Ovary (tissue), 9 donors: ENCODE measurements around the gene PLAGL2. TPM values are rescaled to one million over a fixed set of nuclear protein-coding genes. Genes with fewer than 3 reads are reported as not detected.

Source experiments
- DNase-seq, 5 donors: peaks; one replicate each; pipeline ENCODE4 v3.0.0-alpha.2; 2019 to 2020
- H3K27ac ChIP-seq, 2 donors: fragments of 200-600 bp; one replicate each; pipeline versions ENCODE4 v1.5.1 to v1.8.0; 2019 to 2022
- H3K27me3 ChIP-seq: fragments of 200-600 bp; one replicate; pipeline ENCODE4 v1.8.0; 2022
- H3K36me3 ChIP-seq: fragments of 200-600 bp; sonication (generic); one replicate; pipeline ENCODE4 v1.5.1; 2019
- H3K4me1 ChIP-seq: one replicate; pipeline ENCODE4 v1.8.1; 2013; ENCODE audit warnings: mild to moderate bottlenecking, moderate library complexity; ENCODE audit not compliant: insufficient read depth
- H3K4me3 ChIP-seq: fragments of 200-600 bp; sonication (generic); one replicate; pipeline ENCODE4 v1.5.1; 2017
- H3K9me3 ChIP-seq, 2 donors: fragments of 200-600 bp in 1 of 2; sonication (generic) in 1 of 2; one replicate each; pipeline versions ENCODE4 v1.5.1 to v1.8.1; 2013 to 2019; ENCODE audit warnings: mild to moderate bottlenecking in 1 of 2, moderate library complexity in 1 of 2
- EP300 ChIP-seq: sonication (generic); formaldehyde crosslinking; IDR thresholded peaks from one replicate; pipeline ENCODE4 v1.6.1; 2017; ENCODE audit warnings: antibody characterized with exemption
- POLR2A ChIP-seq: fragments of 450-650 bp; IDR thresholded peaks from one replicate; pipeline ENCODE4 v1.6.1; 2017; ENCODE audit warnings: antibody characterized with exemption, mild to moderate bottlenecking, moderate library complexity
- WGBS, 3 donors: extraction: QIAGEN DNeasy Blood & Tissue Kit in 1 of 3; methylation state at CpG; one replicate each; pipeline versions ENCODE4 v1.1.5 to v1.1.7; 2013 to 2017; 5-methylcytosine and 5-hydroxymethylcytosine counted together
- intact Hi-C, 4 donors: fragments of 100-400 bp; cut with DNase I; formaldehyde crosslinking; loops; one replicate each; pipeline versions ENCODE4 v1.11.0 to v1.15.1; 2022 to 2023
- polyA plus RNA-seq, 2 donors: library from polyadenylated mRNA; stranded (reverse); fragments of 200-250 nt in 1 of 2; fragments of 350-450 nt in 1 of 2; fragmentation: Illumina TruSeq in 1 of 2; extraction: RNeasy Lipid Tissue Mini Kit (QIAGEN cat#74804) in 1 of 2; gene quantifications; one replicate each; pipeline ENCODE4 v1.2.3, GENCODE V29; 2013 to 2014
- total RNA-seq, 7 donors: library from RNA; depleted of rRNA in 2 of 7; stranded (reverse); fragments of >200 nt in 2 of 7; fragmentation: NEBNext Ultra II Directional in 3 of 7; extraction: Animal tissue kit (Norgen Biotek cat#: 25700) in 3 of 7; gene quantifications; one replicate each; pipeline versions ENCODE4 v1.1.0 to v1.2.4, GENCODE V29; 2016 to 2023
- TF ChIP-seq, protein P1 (sequence below), 3 donors: fragments of 450-650 bp in 2 of 3; fragments of 200-600 bp in 1 of 3; IDR thresholded peaks; one replicate each; pipeline versions ENCODE4 v1.5.1 to v1.8.0; 2016 to 2022; ENCODE audit warnings: antibody characterized with exemption in 3 of 3, mild to moderate bottlenecking in 1 of 3
- donor health status: DM: no; HTN: no; CAD: no; lungs with moderate emphysema.
- donor health status: DM: no; HTN: no; CAD: no.
- donor health status: Bipolar disorder and iron deficiency.
- donor health status: DM: yes; HTN: yes; CAD: no.
- donor health status: DM: no; HTN: no; CAD: no.
- donor health status: DM: yes; HTN: yes; CAD: no.

The PLAGL2 gene
- total and polyA plus RNA-seq, 9 donors: 5.4 to 21.8 (median 14.7) TPM

DNA sequence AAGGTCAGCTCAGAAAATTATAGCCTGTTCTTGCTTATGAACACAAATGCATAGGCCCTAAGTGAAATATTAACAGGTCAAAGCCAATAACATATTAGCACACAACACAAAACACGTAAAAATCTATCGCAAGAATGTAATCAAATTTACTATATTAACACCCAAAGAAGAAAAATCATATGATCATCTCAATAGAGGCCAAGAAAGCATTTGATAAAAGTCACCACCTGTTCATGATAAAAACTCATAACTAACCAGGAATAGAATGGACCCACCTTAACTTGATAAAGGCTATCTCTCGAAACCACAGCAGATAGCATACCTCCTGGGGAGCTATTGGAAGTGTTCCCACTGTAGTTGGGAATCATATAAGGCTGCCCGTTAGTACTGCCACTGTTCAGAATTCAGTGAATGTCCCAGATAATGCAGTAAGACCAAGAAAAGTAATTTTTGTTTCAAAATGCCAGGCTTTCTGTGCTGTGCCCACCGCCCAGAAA is 21.8 kb upstream of the PLAGL2 start:
- TF ChIP-seq EP300 (no peak), POLR2A (no peak)
- TF ChIP-seq, protein P1, sequence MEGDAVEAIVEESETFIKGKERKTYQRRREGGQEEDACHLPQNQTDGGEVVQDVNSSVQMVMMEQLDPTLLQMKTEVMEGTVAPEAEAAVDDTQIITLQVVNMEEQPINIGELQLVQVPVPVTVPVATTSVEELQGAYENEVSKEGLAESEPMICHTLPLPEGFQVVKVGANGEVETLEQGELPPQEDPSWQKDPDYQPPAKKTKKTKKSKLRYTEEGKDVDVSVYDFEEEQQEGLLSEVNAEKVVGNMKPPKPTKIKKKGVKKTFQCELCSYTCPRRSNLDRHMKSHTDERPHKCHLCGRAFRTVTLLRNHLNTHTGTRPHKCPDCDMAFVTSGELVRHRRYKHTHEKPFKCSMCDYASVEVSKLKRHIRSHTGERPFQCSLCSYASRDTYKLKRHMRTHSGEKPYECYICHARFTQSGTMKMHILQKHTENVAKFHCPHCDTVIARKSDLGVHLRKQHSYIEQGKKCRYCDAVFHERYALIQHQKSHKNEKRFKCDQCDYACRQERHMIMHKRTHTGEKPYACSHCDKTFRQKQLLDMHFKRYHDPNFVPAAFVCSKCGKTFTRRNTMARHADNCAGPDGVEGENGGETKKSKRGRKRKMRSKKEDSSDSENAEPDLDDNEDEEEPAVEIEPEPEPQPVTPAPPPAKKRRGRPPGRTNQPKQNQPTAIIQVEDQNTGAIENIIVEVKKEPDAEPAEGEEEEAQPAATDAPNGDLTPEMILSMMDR (IDR thresholded peaks at IDR 0.05): no peak
- Histone ChIP-seq H3K9me3 (no peaks in the 10 kb centered on the region), H3K4me3 (no peak overlapping the region), H3K4me1 (no peaks in the 10 kb centered on the region), H3K27ac (no peak overlapping the region), H3K36me3 (no peaks in the 10 kb centered on the region), H3K27me3 (no peaks in the 10 kb centered on the region)
- no peak for DNase-seq
- 88 to 96% (median 92%) methylated on average over 5 of the region's 5 CpGs for whole genome bisulfite sequencing, 3 donors
- intact Hi-C loops: no loop called here

DNA sequence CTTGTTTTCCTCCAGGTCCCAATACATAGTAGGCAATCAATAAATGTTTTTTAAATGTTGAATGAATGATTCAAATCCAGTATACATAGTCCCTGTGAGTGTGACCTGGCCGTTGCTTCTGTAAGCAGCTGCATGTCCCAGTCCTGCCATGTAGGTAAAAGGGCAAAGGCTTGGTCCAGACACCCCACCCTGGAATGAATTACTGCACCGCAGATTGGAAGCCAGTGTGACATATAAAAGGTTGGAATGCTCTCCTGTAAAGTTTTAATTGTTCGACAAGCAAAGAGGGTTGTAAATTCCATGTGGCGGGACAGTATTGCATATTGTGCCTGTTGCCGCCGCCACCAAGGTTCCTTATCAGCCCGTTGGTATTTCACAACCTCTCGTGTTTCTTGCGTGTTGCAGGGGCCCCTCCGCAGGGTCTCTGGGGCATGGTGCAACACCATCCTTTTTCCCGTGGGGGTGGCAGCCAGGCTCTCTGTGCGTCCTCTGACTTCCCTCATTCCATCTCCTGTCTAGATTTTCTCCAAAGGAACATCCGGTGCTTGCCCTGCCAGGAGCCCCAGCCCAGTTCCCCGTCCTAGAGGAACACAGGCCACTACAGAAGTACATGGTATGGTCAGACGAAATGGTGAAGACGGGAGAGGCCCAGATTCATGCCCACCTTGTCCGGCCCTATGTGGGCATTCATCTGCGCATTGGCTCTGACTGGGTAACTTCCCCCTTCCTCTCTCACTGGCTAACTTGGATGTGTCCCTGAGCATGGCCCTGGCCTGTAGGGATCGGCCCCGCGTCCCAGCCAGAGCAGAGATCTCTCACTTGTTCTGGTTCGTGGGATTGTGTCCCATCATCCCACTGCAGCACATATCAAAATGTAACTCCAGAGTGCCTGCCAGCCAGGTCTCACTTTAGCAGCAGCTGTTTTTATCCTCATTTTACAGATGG is 20.5 kb upstream of the PLAGL2 start:
- TF ChIP-seq EP300 (no peak), POLR2A (no peak)
- WGBS, 3 donors: 78 to 87% (median 82%) methylated on average over 22 of the region's 22 CpGs
- no peaks in the 10 kb centered on the region for H3K4me1 ChIP-seq
- intact Hi-C loops: no loop called here
- no peak for DNase-seq
- no peaks in the 10 kb centered on the region for H3K9me3 ChIP-seq
- no peaks in the 10 kb centered on the region for H3K36me3 ChIP-seq
- no peak overlapping the region for H3K4me3 ChIP-seq
- H3K27me3 ChIP-seq: no peaks in the 10 kb centered on the region
- H3K27ac ChIP-seq: no peak overlapping the region

DNA sequence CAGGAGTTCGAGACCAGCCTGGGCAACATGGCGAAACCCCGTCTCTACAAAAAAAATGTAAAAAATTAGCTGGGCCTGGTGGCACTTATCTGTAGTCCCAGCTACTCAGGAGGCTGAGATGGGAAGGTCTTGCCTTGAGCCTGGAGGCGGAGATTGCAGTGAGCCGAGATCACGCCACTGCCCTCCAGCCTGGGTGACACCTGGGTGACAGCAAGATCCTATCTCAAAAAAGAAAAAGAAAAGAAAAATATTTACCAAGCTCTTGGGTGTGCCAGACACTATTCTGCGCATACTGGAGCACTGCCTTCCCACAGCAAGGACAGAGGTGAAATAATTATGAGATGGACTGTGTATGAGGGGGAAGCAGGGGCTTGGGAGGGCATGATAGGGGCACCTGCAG is 19.8 kb upstream of the PLAGL2 start:
- no peak overlapping the region for H3K27ac ChIP-seq
- no peak overlapping the region for H3K4me3 ChIP-seq
- no peaks in the 10 kb centered on the region for H3K9me3 ChIP-seq
- H3K36me3 ChIP-seq: no peaks in the 10 kb centered on the region
- H3K27me3 ChIP-seq: no peaks in the 10 kb centered on the region
- DNase-seq: no peak
- intact Hi-C loops: no loop called here
- no peaks in the 10 kb centered on the region for H3K4me1 ChIP-seq
- WGBS, 3 donors: 92% methylated on average over 7 of the region's 7 CpGs
- no peak for TF ChIP-seq EP300

DNA sequence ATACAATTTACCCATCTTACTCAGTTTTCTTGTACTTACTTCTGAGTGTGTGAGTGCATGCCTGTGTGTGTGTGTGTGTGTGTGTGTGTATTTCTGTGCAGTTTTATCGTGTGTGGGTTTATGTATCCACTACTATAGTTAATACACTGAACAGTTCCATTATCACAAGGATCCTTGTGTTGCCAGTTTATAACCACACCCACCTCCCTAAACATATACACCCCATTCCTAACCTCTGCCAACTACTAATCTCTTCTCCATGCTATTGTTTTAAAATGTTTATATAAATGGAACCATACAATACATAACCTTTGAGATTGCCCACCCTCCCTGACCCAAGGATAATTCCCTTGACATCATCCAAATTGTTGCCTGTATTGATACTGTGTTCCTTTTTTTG is 18.8 kb upstream of the PLAGL2 start:
- H3K27ac ChIP-seq: no peak overlapping the region
- DNase-seq: no peak
- no peak overlapping the region for H3K4me3 ChIP-seq
- no peaks in the 10 kb centered on the region for H3K36me3 ChIP-seq
- 74 to 77% (median 75%) methylated on average over 1 of the region's 1 CpG for WGBS, 3 donors
- intact Hi-C loops: no loop called here
- no peak for TF ChIP-seq EP300
- no peak for TF ChIP-seq POLR2A
- TF ChIP-seq, protein P1 (IDR thresholded peaks at IDR 0.05): no peak
- H3K4me1 ChIP-seq: no peaks in the 10 kb centered on the region
- no peaks in the 10 kb centered on the region for H3K27me3 ChIP-seq
- H3K9me3 ChIP-seq: no peaks in the 10 kb centered on the region

DNA sequence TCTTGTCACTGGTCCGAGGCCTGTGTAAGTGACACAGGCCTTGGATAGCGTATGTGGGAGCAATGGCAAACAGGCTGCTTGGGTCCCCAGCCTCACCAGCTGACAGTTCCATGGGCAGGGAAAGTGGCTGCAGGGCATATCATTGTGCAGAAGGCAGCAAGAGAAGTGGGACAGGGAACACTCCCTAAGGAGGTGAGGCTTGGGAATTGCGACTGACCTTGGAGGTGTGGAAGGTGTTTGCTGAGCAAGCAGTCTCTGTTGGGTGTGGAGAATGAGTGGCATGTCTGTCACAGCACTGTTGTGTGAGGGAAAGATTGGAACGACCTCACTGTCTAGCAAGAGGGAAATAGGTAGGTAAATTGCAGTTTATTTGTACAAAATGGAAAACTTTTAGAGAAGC is 16.9 kb upstream of the PLAGL2 start:
- Histone ChIP-seq H3K4me3 (no peak overlapping the region), H3K4me1 (no peaks in the 10 kb centered on the region), H3K36me3 (no peaks in the 10 kb centered on the region), H3K27me3 (no peaks in the 10 kb centered on the region), H3K9me3 (no peaks in the 10 kb centered on the region), H3K27ac (no peak overlapping the region)
- intact Hi-C loops: no loop called here
- DNase-seq: no peak
- WGBS, 3 donors: 90 to 93% (median 91%) methylated on average over 4 of the region's 4 CpGs
- TF ChIP-seq POLR2A (no peak), EP300 (no peak)
- TF ChIP-seq, protein P1 (IDR thresholded peaks at IDR 0.05): no peak
